Measurements from ENCODE around the gene SNPH.

- no peak for TF ChIP-seq CTCF (IDR thresholded peaks at IDR 0.05; ENCODE audit: low read length)
- TF ChIP-seq EZH2 (optimal IDR thresholded peaks at IDR 0.05; ENCODE audit: low read depth, low read length): no peak
These were observed 27.7 kb downstream of the SNPH start for GRCh38 chr20:1293641-1294379.
